Natural killer cell (primary cell): ENCODE measurements around the gene GPR137B. TPM values are rescaled to one million over a fixed set of nuclear protein-coding genes. Genes with fewer than 3 reads are reported as not detected.
"Not testable (repeated sequence)": the region's sequence is repeated elsewhere in the genome, so short reads cannot be mapped to it uniquely, and the experiment has no call there.

Experiments used
- ATAC-seq, 3 donors: fragments of 150-1000 bp in 2 of 3; fragments of 200-7000 bp in 1 of 3; cut with Tn5 transposase; 1 replicate in 1 of 3; 2 replicates in 2 of 3; pipeline ENCODE4 v1.10.0; 2021; ENCODE audit warnings: mild to moderate bottlenecking in 2 of 3, moderate library complexity in 2 of 3
- DNase-seq, 2 donors: peaks; one replicate each; pipeline versions ENCODE4 v3.0.0 to v3.0.0-alpha.2; 2013 to 2021; ENCODE audit warnings: mixed read lengths in 1 of 2
- H3K27ac ChIP-seq: one replicate; pipeline ENCODE4 v1.5.1; 2013; ENCODE audit warnings: mild to moderate bottlenecking, low read length
- H3K27me3 ChIP-seq: one replicate; pipeline ENCODE4 v1.6.1; 2013; ENCODE audit warnings: low read length; ENCODE audit not compliant: control insufficient read depth, insufficient read depth
- H3K36me3 ChIP-seq: one replicate; pipeline ENCODE4 v1.6.1; 2013; ENCODE audit warnings: low read length; ENCODE audit not compliant: control insufficient read depth, insufficient read depth
- H3K4me1 ChIP-seq: one replicate; pipeline ENCODE4 v1.6.1; 2013; ENCODE audit warnings: low read length; ENCODE audit not compliant: control insufficient read depth, insufficient read depth
- H3K4me3 ChIP-seq: one replicate; pipeline ENCODE4 v1.5.1; 2013; ENCODE audit warnings: low read length
- H3K9me3 ChIP-seq: one replicate; pipeline ENCODE4 v1.6.1; 2013; ENCODE audit warnings: low read length; ENCODE audit not compliant: control insufficient read depth, insufficient read depth
- H3K27ac Mint-ChIP-seq, 2 donors: one replicate each; pipeline ENCODE4 v1.8.0; 2022; ENCODE audit warnings: mild to moderate bottlenecking in 2 of 2, mixed read lengths in 2 of 2, moderate library complexity in 1 of 2
- H3K27me3 Mint-ChIP-seq, 2 donors: one replicate each; pipeline ENCODE4 v1.8.0; 2022; ENCODE audit warnings: low read depth in 2 of 2, mixed read lengths in 2 of 2
- H3K36me3 Mint-ChIP-seq: one replicate; pipeline ENCODE4 v1.8.0; 2022; ENCODE audit warnings: mixed read lengths
- H3K4me1 Mint-ChIP-seq, 2 donors: one replicate each; pipeline ENCODE4 v1.8.0; 2022; ENCODE audit warnings: mixed read lengths in 2 of 2
- H3K4me3 Mint-ChIP-seq: one replicate; pipeline ENCODE4 v1.8.0; 2022; ENCODE audit warnings: mild to moderate bottlenecking, moderate library complexity, mixed read lengths
- H3K9me3 Mint-ChIP-seq, 2 donors: one replicate each; pipeline ENCODE4 v1.8.0; 2022; ENCODE audit warnings: mixed read lengths in 2 of 2
- WGBS: methylation state at CpG from one replicate; pipeline ENCODE4 v1.1.7; 2013; ENCODE audit warnings: missing lambda C conversion rate; ENCODE audit not compliant: insufficient coverage; 5-methylcytosine and 5-hydroxymethylcytosine counted together
- intact Hi-C: fragments of 100-400 bp; cut with micrococcal nuclease; formaldehyde crosslinking; loops from one replicate; pipeline ENCODE4 v1.14.2; 2022
- total RNA-seq, 4 donors: library from RNA; stranded (reverse); fragments of 120-200 nt in 1 of 4; gene quantifications; one replicate each; pipeline versions ENCODE4 v1.2.3 to v1.2.4, GENCODE V29; 2013 to 2022
- TF ChIP-seq, protein P1 (sequence below): fragments of 200-600 bp; IDR thresholded peaks from one replicate; pipeline ENCODE4 v1.8.0; 2022; ENCODE audit warnings: antibody characterized with exemption

GPR137B gene
- total RNA-seq, 3 donors from 2014 or later (not counting 1 experiment from before 2014, with no cell fraction given): 13.3 to 13.8 (median 13.5) TPM

GRCh38 chr1:236161230-236161629 lies 18.9 kb downstream of the GPR137B start:
- H3K27me3 Mint-ChIP-seq: no peaks in the 10 kb centered on the region
- Histone ChIP-seq H3K27me3 (no peaks in the 10 kb centered on the region), H3K36me3 (no peaks in the 10 kb centered on the region), H3K4me1 (peaks cover 34% of the 10 kb centered on the region), H3K9me3 (peaks cover 22% of the 10 kb centered on the region), H3K4me3 (no peak overlapping the region), H3K27ac (no peak overlapping the region)
- intact Hi-C loops: no loop called here
- no peaks in the 10 kb centered on the region for H3K36me3 Mint-ChIP-seq
- peak in 2 of 3 donors; percentile 19 to 46 for ATAC-seq
- 68% methylated on average over 9 of the region's 9 CpGs for WGBS
- H3K4me3 Mint-ChIP-seq: no peak overlapping the region
- TF ChIP-seq, protein P1, sequence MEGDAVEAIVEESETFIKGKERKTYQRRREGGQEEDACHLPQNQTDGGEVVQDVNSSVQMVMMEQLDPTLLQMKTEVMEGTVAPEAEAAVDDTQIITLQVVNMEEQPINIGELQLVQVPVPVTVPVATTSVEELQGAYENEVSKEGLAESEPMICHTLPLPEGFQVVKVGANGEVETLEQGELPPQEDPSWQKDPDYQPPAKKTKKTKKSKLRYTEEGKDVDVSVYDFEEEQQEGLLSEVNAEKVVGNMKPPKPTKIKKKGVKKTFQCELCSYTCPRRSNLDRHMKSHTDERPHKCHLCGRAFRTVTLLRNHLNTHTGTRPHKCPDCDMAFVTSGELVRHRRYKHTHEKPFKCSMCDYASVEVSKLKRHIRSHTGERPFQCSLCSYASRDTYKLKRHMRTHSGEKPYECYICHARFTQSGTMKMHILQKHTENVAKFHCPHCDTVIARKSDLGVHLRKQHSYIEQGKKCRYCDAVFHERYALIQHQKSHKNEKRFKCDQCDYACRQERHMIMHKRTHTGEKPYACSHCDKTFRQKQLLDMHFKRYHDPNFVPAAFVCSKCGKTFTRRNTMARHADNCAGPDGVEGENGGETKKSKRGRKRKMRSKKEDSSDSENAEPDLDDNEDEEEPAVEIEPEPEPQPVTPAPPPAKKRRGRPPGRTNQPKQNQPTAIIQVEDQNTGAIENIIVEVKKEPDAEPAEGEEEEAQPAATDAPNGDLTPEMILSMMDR: no peak
- peak in 1 of 2 donors; percentile 53 for DNase-seq
- peaks cover 11 to 18% of the 10 kb centered on the region in 2 donors for H3K9me3 Mint-ChIP-seq
- peaks cover 52 to 71% of the 10 kb centered on the region in 2 donors for H3K4me1 Mint-ChIP-seq
- peak overlapping the region; percentile 79 to 85 for H3K27ac Mint-ChIP-seq

GRCh38 chr1:236161755-236162154 lies 19.4 kb downstream of the GPR137B start:
- H3K27ac ChIP-seq, H3K4me3 Mint-ChIP-seq, DNase-seq, H3K36me3 Mint-ChIP-seq, ATAC-seq, H3K4me3 ChIP-seq, H3K27me3 Mint-ChIP-seq, H3K36me3 ChIP-seq, intact Hi-C loops, H3K27me3 ChIP-seq: not testable (repeated sequence)
- H3K4me1 Mint-ChIP-seq: peaks cover 46 to 66% of the 10 kb centered on the region in 2 donors
- Histone ChIP-seq H3K4me1 (peaks cover 29% of the 10 kb centered on the region), H3K9me3 (peaks cover 22% of the 10 kb centered on the region)
- WGBS: 100% methylated on average over 3 of the region's 3 CpGs
- peak overlapping the region; percentile 79 to 85 for H3K27ac Mint-ChIP-seq
- H3K9me3 Mint-ChIP-seq: peaks cover 11 to 18% of the 10 kb centered on the region in 2 donors

DNA sequence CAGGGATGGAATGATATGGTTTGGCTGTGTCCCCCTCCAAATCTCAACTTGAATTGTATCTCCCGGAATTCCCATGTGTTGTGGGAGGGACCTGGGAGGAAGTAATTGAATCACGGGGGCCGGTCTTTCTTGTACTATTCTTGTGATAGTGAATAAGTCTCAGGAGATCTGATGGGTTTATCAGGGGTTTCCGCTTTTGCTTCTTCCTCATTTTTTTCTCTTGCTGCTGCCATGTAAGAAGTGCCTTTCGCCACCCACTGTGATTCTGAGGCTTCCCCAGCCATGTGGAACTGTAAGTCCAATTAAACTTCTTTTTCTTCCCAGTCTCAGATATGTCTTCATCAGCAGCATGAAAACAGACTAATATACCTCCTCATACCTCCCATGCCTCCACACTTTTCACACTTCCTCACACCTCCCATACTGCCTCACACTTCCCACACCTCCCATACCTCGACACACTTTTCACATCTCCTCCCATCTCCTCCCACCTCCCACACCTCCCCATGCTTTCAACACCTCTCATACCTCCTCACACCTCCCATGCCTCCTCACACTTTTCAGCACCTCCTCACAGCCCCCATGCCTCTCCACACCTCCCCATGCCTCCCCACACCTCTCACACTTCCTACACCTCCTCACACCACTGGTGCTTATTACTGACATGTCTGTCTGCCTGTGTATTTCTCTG lies 21.3 kb downstream of the GPR137B start:
- Histone ChIP-seq H3K4me1 (peaks cover 21% of the 10 kb centered on the region), H3K27me3 (no peaks in the 10 kb centered on the region), H3K36me3 (no peaks in the 10 kb centered on the region), H3K9me3 (peaks cover 22% of the 10 kb centered on the region), H3K27ac (peak overlapping the region; percentile 20), H3K4me3 (no peak overlapping the region)
- DNase-seq (peak in 1 of 2 donors; percentile 53), ATAC-seq (peak; percentile 70 to 83 (median 74))
- Mint-ChIP-seq H3K4me3 (peak overlapping the region; percentile 61), H3K4me1 (peaks cover 45 to 57% of the 10 kb centered on the region in 2 donors), H3K36me3 (no peaks in the 10 kb centered on the region), H3K27me3 (no peaks in the 10 kb centered on the region), H3K9me3 (peaks cover 11 to 18% of the 10 kb centered on the region in 2 donors), H3K27ac (peak overlapping the region; percentile 87 to 88)
- TF ChIP-seq, protein P1: no peak
- intact Hi-C loops: no loop called here
- 70% methylated on average over 6 of the region's 6 CpGs for WGBS

- no peak overlapping the region for H3K4me3 ChIP-seq
- peak overlapping the region; percentile 87 to 88 for H3K27ac Mint-ChIP-seq
- H3K9me3 Mint-ChIP-seq: peaks cover 11 to 18% of the 10 kb centered on the region in 2 donors
- ATAC-seq (no peak), DNase-seq (no peak)
- TF ChIP-seq, protein P1: no peak
- no peaks in the 10 kb centered on the region for H3K27me3 ChIP-seq
- no peaks in the 10 kb centered on the region for H3K27me3 Mint-ChIP-seq
- peak overlapping the region; percentile 20 for H3K27ac ChIP-seq
- H3K4me1 ChIP-seq: peaks cover 21% of the 10 kb centered on the region
- peak overlapping the region; percentile 61 for H3K4me3 Mint-ChIP-seq
- intact Hi-C loops: no loop called here
- 94% methylated on average over 7 of the region's 7 CpGs for WGBS
- H3K36me3 ChIP-seq: no peaks in the 10 kb centered on the region
- peaks cover 45 to 50% of the 10 kb centered on the region in 2 donors for H3K4me1 Mint-ChIP-seq
- no peaks in the 10 kb centered on the region for H3K36me3 Mint-ChIP-seq
- H3K9me3 ChIP-seq: peaks cover 22% of the 10 kb centered on the region
Measured at GRCh38 chr1:236164273-236164672, 21.9 kb downstream of the GPR137B start.
